ENCODE data around the gene IL11.

DNA sequence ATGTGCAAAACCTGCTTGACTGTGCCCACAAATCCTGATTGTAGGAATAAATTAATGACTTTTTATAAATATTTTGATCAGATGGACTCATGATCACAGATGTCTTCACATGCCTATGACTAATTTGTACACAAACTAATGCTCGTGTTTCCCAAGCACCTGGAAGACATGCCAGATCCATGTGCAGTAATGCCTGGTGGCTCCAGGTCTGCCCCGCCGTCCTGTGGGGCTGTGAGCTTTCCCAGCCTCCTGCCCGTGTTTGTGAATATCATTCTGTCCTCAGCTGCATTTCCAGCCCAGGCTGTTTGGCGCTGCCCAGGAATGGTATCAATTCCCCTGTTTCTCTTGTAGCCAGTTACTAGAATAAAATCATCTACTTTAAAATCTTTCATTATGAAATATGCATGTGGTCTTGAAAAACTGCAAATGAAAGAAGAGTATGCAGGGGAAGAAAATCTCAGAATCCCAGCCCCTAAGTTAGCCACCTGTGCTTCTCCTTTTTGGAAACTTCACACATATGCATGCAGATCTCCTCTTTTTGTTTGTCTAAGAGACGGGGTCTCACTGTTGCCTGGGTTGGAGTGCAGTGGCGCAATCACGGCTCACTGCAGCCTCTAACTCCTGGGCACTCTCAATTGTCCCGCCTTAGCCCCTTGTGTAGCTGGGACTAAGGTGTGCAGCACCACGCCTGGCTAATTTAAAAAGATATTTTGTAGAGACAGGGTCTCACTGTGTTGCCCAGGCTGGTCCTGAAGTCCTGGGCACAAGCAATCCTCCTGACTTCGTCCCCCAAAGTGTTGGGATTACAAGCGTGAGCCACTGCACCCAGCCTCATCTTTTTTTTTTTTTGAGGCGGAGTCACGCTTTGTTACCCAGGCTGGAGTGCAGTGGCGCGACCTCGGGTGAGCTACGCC, 21.7 kb upstream of the IL11 start:
- no peak for TF ChIP-seq POLR2A (IDR thresholded peaks at IDR 0.05)
- TF ChIP-seq, protein P1, sequence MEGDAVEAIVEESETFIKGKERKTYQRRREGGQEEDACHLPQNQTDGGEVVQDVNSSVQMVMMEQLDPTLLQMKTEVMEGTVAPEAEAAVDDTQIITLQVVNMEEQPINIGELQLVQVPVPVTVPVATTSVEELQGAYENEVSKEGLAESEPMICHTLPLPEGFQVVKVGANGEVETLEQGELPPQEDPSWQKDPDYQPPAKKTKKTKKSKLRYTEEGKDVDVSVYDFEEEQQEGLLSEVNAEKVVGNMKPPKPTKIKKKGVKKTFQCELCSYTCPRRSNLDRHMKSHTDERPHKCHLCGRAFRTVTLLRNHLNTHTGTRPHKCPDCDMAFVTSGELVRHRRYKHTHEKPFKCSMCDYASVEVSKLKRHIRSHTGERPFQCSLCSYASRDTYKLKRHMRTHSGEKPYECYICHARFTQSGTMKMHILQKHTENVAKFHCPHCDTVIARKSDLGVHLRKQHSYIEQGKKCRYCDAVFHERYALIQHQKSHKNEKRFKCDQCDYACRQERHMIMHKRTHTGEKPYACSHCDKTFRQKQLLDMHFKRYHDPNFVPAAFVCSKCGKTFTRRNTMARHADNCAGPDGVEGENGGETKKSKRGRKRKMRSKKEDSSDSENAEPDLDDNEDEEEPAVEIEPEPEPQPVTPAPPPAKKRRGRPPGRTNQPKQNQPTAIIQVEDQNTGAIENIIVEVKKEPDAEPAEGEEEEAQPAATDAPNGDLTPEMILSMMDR (IDR thresholded peaks at IDR 0.05 in 4 of 5, conservative IDR thresholded peaks at IDR 0.05 in 1 of 5) = no peak
